Heart left ventricle (tissue), 13 donors: ENCODE data around the gene CARS2.

Source experiments
- CTCF ChIP-seq, 12 donors: fragments of 200-600 bp; sonication (generic) in 4 of 12; IDR thresholded peaks; one replicate each; pipeline versions ENCODE4 v1.5.0 to v1.8.0; 2018 to 2022; ENCODE audit warnings: antibody characterized with exemption in 12 of 12, mild to moderate bottlenecking in 5 of 12
- POLR2A ChIP-seq, 2 donors: fragments of 450-650 bp; IDR thresholded peaks; one replicate each; pipeline ENCODE4 v1.6.1; 2017; ENCODE audit warnings: antibody characterized with exemption in 2 of 2, mild to moderate bottlenecking in 2 of 2, moderate library complexity in 2 of 2
- donor health status: ischemic (EF 13 %, LVEDD 7.1; RV severe dilation, severe dysfunction).
- donor health status: DM: no; HTN: yes; CAD: no.
- donor health status: DM: no; HTN: no; CAD: no.
- donor health status: ischemic (EF 25% LVEDD 6.9; RV normal size, moderate dysfunction).
- donor health status: ischemic (EF 25% LVEDD 5.7; RV mildly dilated, moderate dysfunction).
- donor health status: ischemic (EF 35%, LVEDD 5.7; RV mildly dilated, moderate dysfunction).
- donor health status: nonischemic (EF 11% LVEDD 7.7; RV severe dilation, severe dysfunction).
- donor health status: DM: yes; HTN: yes; CAD: no.
- donor health status: PGD.
- donor health status: ischemic (EF 29% LVEDD 5.4; RV normal size, mild dysfunction).
- donor health status: nonischemic (EF 23%, LVEDD 6.1; RV moderate dilation, normal function).

DNA sequence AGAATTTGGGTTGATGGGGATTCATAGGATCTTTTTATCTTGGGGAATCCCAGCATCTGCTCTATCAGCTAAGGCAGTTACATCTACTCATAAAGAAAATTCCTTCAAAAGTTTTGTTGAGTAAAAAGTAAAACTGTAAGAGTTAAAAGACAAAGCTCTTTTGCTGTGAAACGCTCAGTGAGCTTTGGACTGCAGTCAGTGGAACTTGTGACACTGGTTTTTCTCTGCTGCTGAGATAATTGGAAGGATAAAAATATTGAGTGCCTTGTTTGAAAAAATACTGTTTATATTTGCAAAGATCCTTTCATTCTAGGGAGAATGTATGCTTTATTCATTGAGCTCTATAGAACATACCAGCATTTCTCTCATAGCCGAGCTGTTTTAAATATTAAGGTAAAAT lies 85.3 kb downstream of the CARS2 start:
- TF ChIP-seq CTCF (IDR thresholded peaks at IDR 0.05) (no peak), POLR2A (IDR thresholded peaks at IDR 0.05) (no peak)
